DOHH2 (cell line): ENCODE measurements around the gene HRCT1.

Experiments used
- EZH2phosphoT487 ChIP-seq: fragments of 200-600 bp; sonication (generic); IDR thresholded peaks from 2 replicates; pipeline ENCODE4 v1.6.1; 2017; ENCODE audit warnings: borderline replicate concordance, mild to moderate bottlenecking, antibody characterized with exemption, low read length, moderate library complexity, mixed read lengths
- TF ChIP-seq, protein P1 (sequence below): fragments of 200-600 bp; sonication (generic); IDR thresholded peaks from one replicate; pipeline ENCODE4 v1.5.1; 2014; ENCODE audit warnings: antibody characterized with exemption, mild to moderate bottlenecking, low read depth, low read length; ENCODE audit not compliant: poor library complexity, severe bottlenecking

DNA sequence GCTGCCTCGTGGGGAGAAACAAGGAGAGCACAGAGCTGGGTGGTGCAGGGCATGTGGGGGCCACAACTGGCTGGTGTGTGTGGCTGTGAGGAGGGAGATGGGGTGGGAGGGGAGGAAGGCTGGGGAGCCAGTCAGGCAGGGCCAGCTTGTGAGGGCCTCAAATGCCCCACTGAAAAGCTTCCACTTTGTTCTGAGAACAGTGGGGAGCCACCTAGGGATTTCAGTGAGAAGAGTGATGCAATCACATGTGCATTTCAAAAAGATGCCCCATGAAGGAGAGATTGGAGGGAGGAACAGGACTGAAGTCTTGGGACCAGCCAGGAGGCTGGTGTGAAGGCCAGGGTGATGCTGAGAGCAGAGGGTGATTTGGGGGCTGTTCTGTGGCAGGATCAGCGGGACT, 37.1 kb upstream of the HRCT1 start:
- TF ChIP-seq, protein P1, sequence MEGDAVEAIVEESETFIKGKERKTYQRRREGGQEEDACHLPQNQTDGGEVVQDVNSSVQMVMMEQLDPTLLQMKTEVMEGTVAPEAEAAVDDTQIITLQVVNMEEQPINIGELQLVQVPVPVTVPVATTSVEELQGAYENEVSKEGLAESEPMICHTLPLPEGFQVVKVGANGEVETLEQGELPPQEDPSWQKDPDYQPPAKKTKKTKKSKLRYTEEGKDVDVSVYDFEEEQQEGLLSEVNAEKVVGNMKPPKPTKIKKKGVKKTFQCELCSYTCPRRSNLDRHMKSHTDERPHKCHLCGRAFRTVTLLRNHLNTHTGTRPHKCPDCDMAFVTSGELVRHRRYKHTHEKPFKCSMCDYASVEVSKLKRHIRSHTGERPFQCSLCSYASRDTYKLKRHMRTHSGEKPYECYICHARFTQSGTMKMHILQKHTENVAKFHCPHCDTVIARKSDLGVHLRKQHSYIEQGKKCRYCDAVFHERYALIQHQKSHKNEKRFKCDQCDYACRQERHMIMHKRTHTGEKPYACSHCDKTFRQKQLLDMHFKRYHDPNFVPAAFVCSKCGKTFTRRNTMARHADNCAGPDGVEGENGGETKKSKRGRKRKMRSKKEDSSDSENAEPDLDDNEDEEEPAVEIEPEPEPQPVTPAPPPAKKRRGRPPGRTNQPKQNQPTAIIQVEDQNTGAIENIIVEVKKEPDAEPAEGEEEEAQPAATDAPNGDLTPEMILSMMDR = no peak
- TF ChIP-seq EZH2phosphoT487 = no peak
